Activated B cell treated with CpG ODN at 0.5 μM for 24 hours (primary cell): Measurements from ENCODE around the gene AGAP2. TPM values are rescaled to one million over a fixed set of nuclear protein-coding genes. Genes with fewer than 3 reads are reported as not detected.

Experiments used
- ATAC-seq: fragments of 200-7000 bp; cut with Tn5 transposase; one replicate; pipeline ENCODE4 v1.10.0; 2021; ENCODE audit warnings: low read depth, mild to moderate bottlenecking, moderate library complexity
- CTCF ChIA-PET: fragments of 350-600 bp; sonication (Branson Sonifier 250); formaldehyde crosslinking; loops from one replicate; lab custom pipeline; 2021; ENCODE audit warnings: antibody characterized with exemption; lab: Charles Lee
- POLR2A ChIA-PET: fragments of 350-600 bp; sonication (Branson Sonifier 250); formaldehyde crosslinking; loops from one replicate; lab custom pipeline; 2021; ENCODE audit warnings: antibody characterized with exemption; lab: Charles Lee
- DNase-seq: peaks from one replicate; pipeline ENCODE4 v3.0.0; 2022
- H3K27ac Mint-ChIP-seq: one replicate; pipeline ENCODE4 v1.8.0; 2020; ENCODE audit warnings: mixed read lengths
- H3K27me3 Mint-ChIP-seq: one replicate; pipeline ENCODE4 v1.8.0; 2021; ENCODE audit warnings: mixed read lengths
- H3K36me3 Mint-ChIP-seq: one replicate; pipeline ENCODE4 v1.8.0; 2021; ENCODE audit warnings: low read depth, mixed read lengths
- H3K4me1 Mint-ChIP-seq: one replicate; pipeline ENCODE4 v1.8.0; 2021; ENCODE audit warnings: mixed read lengths
- H3K4me3 Mint-ChIP-seq: one replicate; pipeline ENCODE4 v1.8.0; 2020; ENCODE audit warnings: mild to moderate bottlenecking, mixed read lengths
- H3K9me3 Mint-ChIP-seq: one replicate; pipeline ENCODE4 v1.8.0; 2020; ENCODE audit warnings: mixed read lengths
- intact Hi-C: fragments of 100-400 bp; cut with micrococcal nuclease; formaldehyde crosslinking; loops from one replicate; pipeline ENCODE4 v1.15.1; 2024
- total RNA-seq: library from RNA; stranded (reverse); gene quantifications from 2 replicates; pipeline ENCODE4 v1.2.3, GENCODE V29; 2022
- TF ChIP-seq, protein P1 (sequence below): fragments of 200-600 bp; IDR thresholded peaks from one replicate; pipeline ENCODE4 v1.8.0; 2022; ENCODE audit warnings: antibody characterized with exemption, mild to moderate bottlenecking

Gene AGAP2
- total RNA-seq, 1 donor from 2014 or later: 18.5 TPM

- intact Hi-C loops: no loop called here
- no peak for DNase-seq
- ATAC-seq: no peak
- Mint-ChIP-seq H3K36me3 (peaks cover 44% of the 10 kb centered on the region), H3K4me1 (peaks cover 27% of the 10 kb centered on the region), H3K9me3 (no peaks in the 10 kb centered on the region), H3K27me3 (no peaks in the 10 kb centered on the region), H3K27ac (no peak overlapping the region), H3K4me3 (no peak overlapping the region)
- ChIA-PET POLR2A (no interaction called here), CTCF (no interaction called here)
- TF ChIP-seq, protein P1, sequence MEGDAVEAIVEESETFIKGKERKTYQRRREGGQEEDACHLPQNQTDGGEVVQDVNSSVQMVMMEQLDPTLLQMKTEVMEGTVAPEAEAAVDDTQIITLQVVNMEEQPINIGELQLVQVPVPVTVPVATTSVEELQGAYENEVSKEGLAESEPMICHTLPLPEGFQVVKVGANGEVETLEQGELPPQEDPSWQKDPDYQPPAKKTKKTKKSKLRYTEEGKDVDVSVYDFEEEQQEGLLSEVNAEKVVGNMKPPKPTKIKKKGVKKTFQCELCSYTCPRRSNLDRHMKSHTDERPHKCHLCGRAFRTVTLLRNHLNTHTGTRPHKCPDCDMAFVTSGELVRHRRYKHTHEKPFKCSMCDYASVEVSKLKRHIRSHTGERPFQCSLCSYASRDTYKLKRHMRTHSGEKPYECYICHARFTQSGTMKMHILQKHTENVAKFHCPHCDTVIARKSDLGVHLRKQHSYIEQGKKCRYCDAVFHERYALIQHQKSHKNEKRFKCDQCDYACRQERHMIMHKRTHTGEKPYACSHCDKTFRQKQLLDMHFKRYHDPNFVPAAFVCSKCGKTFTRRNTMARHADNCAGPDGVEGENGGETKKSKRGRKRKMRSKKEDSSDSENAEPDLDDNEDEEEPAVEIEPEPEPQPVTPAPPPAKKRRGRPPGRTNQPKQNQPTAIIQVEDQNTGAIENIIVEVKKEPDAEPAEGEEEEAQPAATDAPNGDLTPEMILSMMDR: no peak
Observed at GRCh38 chr12:57736741-57737466, 1.6 kb downstream of the AGAP2 start.

DNA sequence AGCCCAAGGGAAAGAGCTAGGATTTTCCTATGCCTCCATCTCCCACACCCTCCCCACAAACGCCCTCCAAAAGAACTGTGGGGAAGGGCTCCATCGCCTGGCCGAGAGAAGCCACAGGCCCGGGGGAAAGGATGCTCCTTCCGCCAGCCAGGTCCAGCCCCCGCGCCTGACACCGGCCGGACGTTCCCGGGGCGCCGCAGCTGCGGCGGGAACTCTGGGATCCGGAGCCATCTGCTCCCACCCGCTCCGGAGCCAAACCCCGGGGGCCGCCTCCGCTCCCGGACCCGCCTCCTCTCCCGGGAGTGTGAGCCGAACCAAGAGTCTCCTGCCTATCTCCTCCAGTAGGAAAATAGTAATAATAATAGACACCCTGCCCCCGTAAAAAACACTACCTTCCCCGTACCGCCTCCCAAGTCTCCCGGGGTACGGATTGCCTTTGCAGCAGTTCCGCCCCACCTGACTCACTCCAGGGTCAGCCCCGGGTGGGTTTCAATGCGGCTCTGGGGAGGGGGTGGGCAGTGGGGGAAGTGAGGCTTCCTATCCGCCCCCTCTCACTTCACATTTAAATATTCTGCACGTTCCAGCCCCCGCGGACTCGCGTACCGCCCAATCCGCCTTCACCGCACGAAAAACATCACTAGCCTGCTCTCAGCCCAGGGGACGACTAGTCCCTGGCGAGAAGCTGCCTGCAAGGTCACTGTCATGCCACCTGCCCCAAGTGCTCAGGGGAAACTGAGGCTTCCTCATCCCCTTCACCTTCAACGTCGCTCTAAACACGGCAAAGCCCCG is 2.4 kb downstream of the AGAP2 start:
- ChIA-PET CTCF (no interaction called here), POLR2A (no interaction called here)
- Mint-ChIP-seq H3K27ac (no peak overlapping the region), H3K9me3 (no peaks in the 10 kb centered on the region), H3K27me3 (no peaks in the 10 kb centered on the region), H3K4me3 (no peak overlapping the region), H3K4me1 (peaks cover 20% of the 10 kb centered on the region), H3K36me3 (peaks cover 51% of the 10 kb centered on the region)
- DNase-seq (no peak), ATAC-seq (no peak)
- intact Hi-C loops: no loop called here
- TF ChIP-seq, protein P1: no peak

GRCh38 chr12:57735198-57735855 is 3.2 kb downstream of the AGAP2 start:
- TF ChIP-seq, protein P1: no peak
- Mint-ChIP-seq H3K27ac (no peak overlapping the region), H3K36me3 (peaks cover 60% of the 10 kb centered on the region), H3K9me3 (no peaks in the 10 kb centered on the region), H3K4me3 (no peak overlapping the region), H3K27me3 (no peaks in the 10 kb centered on the region), H3K4me1 (peaks cover 12% of the 10 kb centered on the region)
- intact Hi-C loops: no loop called here
- ChIA-PET CTCF (no interaction called here), POLR2A (interaction anchor here (0.6 kb wide), 1 partner anchor 40 kb away, joined by 4 read pairs; no protein-coding TSS in a partner anchor)
- no peak for DNase-seq
- ATAC-seq: no peak

DNA sequence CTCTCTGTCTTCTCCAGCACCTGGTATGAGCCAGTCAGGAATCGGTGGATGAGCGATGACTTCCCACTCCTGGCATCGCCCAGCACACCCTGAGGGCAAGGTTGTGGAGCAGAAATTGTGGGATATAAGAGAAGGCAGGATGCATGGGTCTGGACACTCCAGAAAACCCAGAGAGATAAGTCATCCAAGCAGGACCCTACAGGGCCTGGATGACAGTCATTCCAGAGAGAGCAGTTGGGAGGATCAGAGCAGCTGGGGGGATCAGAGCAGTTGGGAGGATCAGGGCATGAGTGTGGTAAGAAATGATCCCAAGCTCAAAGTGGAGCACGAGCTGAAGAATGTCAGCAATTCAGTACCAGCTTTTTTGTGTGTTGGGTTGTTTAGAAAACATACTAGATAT is 4.0 kb downstream of the AGAP2 start:
- Mint-ChIP-seq H3K36me3 (peaks cover 66% of the 10 kb centered on the region), H3K27me3 (no peaks in the 10 kb centered on the region), H3K9me3 (no peaks in the 10 kb centered on the region), H3K27ac (no peak overlapping the region), H3K4me3 (no peak overlapping the region), H3K4me1 (peaks cover 10% of the 10 kb centered on the region)
- TF ChIP-seq, protein P1: no peak
- intact Hi-C loops: no loop called here
- DNase-seq (no peak), ATAC-seq (no peak)
- POLR2A ChIA-PET: no interaction called here
- CTCF ChIA-PET: interaction anchor here (0.6 kb wide), 1 partner anchor 152 kb away, joined by 3 read pairs; no protein-coding TSS in a partner anchor

DNA sequence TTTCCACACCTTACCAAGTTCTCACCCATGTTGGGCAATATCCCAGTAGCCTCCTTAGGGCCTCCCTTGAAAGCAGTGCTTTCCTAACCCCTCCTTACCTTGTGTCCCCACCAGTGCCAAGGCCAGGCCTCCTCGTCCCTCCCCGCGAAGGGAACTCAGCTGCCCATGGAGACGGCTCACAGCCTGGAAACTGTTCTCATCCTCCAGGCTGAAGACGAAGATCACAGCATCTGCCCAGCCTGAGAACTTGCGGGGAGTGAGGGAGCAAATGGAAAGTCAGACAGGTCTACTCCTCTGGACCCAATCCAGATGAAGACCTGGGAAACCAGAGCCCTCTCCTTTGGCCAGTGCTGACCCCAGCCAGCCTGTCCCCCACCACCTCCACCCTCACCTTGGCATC is 4.6 kb downstream of the AGAP2 start:
- no peak overlapping the region for H3K27ac Mint-ChIP-seq
- POLR2A ChIA-PET: interaction anchor here (0.6 kb wide), 1 partner anchor 8 kb away, joined by 3 read pairs; no protein-coding TSS in a partner anchor
- no peak overlapping the region for H3K4me3 Mint-ChIP-seq
- H3K36me3 Mint-ChIP-seq: peaks cover 67% of the 10 kb centered on the region
- CTCF ChIA-PET: no interaction called here
- H3K27me3 Mint-ChIP-seq: no peaks in the 10 kb centered on the region
- TF ChIP-seq, protein P1: no peak
- ATAC-seq (no peak), DNase-seq (no peak)
- intact Hi-C loops: no loop called here
- no peaks in the 10 kb centered on the region for H3K9me3 Mint-ChIP-seq
- H3K4me1 Mint-ChIP-seq: peaks cover 4% of the 10 kb centered on the region
